GM12878 (cell line): ENCODE results near the gene ZBTB9. TPM values are rescaled to one million over a fixed set of nuclear protein-coding genes. Genes with fewer than 3 reads are reported as not detected.
"Not testable (repeated sequence)": the region's sequence is repeated elsewhere in the genome, so short reads cannot be mapped to it uniquely, and the experiment has no call there.

ENCODE experiments used
- ATAC-seq: fragments of 200-7000 bp; cut with Tn5 transposase; 3 replicates; pipeline ENCODE4 v1.9.1; 2020; ENCODE audit warnings: mild to moderate bottlenecking, moderate library complexity
- BruUV-seq: library from RNA; stranded (reverse); fragments of 400-500 nt; replicated peaks from 2 replicates; lab custom pipeline; 2021; lab: Mats Ljungman, UMichigan
- CTCF ChIA-PET: fragments of 300-600 bp; sonication (Branson Sonifier 250); formaldehyde crosslinking; extraction: SDS; loops from one replicate; lab custom pipeline; 2021; ENCODE audit warnings: inconsistent platforms; lab: Yijun Ruan, JAX
- POLR2A ChIA-PET: fragments of 350-600 bp; formaldehyde crosslinking; extraction: SDS; loops from one replicate; lab custom pipeline; 2021; ENCODE audit warnings: inconsistent platforms; lab: Charles Lee
- RAD21 ChIA-PET: fragments of 300-600 bp; sonication (Branson Sonifier 250); formaldehyde crosslinking; loops from one replicate; lab custom pipeline; 2023; ENCODE audit warnings: antibody characterized with exemption; ENCODE audit not compliant: unreplicated experiment; lab: Charles Lee
- SMC1A ChIA-PET: fragments of 300-600 bp; sonication (Branson Sonifier 250); formaldehyde crosslinking; loops from one replicate; lab custom pipeline; 2023; ENCODE audit not compliant: unreplicated experiment, uncharacterized antibody; lab: Charles Lee
- DNase-seq: peaks from one replicate; pipeline ENCODE4 v3.0.0-alpha.2; 2011; ENCODE audit warnings: low read depth, low spot score
- FAIRE-seq: peaks from 3 replicates; lab custom pipeline; 2011; peaks lifted over from hg19 to GRCh38; lab: Jason Lieb, UNC
- H2AFZ ChIP-seq: 2 replicates; pipeline ENCODE4 v1.6.0; 2011; ENCODE audit warnings: low read depth, low read length, control low read depth; ENCODE audit not compliant: control insufficient read depth
- H3K27ac ChIP-seq: 2 replicates; pipeline ENCODE4 v1.5.1; 2011; ENCODE audit warnings: control low read depth; ENCODE audit not compliant: control insufficient read depth, insufficient read depth
- H3K27me3 ChIP-seq, 2 experiments: replicated peaks in 1 of 2; 2 replicates each; pipeline versions ENCODE4 v1.6.0 to v1.6.1; 2011; ENCODE audit warnings: low read length in 1 of 2; ENCODE audit not compliant: control insufficient read depth in 2 of 2, insufficient read depth in 2 of 2
- H3K36me3 ChIP-seq, 2 experiments: 2 replicates each; pipeline ENCODE4 v1.5.1; 2011; ENCODE audit warnings: low read length in 1 of 2; ENCODE audit not compliant: control insufficient read depth in 2 of 2, insufficient read depth in 2 of 2
- H3K4me1 ChIP-seq: 2 replicates; pipeline ENCODE4 v1.6.1; 2011; ENCODE audit warnings: mild to moderate bottlenecking, low read length, moderate library complexity, mixed read lengths; ENCODE audit not compliant: control insufficient read depth, insufficient read depth
- H3K4me2 ChIP-seq: 2 replicates; pipeline ENCODE4 v1.6.0; 2011; ENCODE audit warnings: control low read depth; ENCODE audit not compliant: control insufficient read depth, insufficient read depth
- H3K4me3 ChIP-seq: fragments of 200-600 bp; sonication (generic); 2 replicates; pipeline ENCODE4 v1.5.1; 2016
- H3K79me2 ChIP-seq: 2 replicates; pipeline ENCODE4 v1.6.0; 2011; ENCODE audit warnings: low read length; ENCODE audit not compliant: control insufficient read depth, insufficient read depth
- H3K9ac ChIP-seq: 2 replicates; pipeline ENCODE4 v1.8.0; 2011; ENCODE audit warnings: low read length, control low read depth, mixed read lengths; ENCODE audit not compliant: control insufficient read depth, insufficient read depth
- H3K9me3 ChIP-seq: replicated peaks from 3 replicates; pipeline ENCODE4 v1.5.1; 2011; ENCODE audit warnings: mild to moderate bottlenecking, low read length; ENCODE audit not compliant: control insufficient read depth, insufficient read depth
- H4K20me1 ChIP-seq: 2 replicates; pipeline ENCODE4 v1.6.0; 2011; ENCODE audit not compliant: control insufficient read depth, insufficient read depth
- CTCF ChIP-seq, 3 experiments: IDR thresholded peaks in 2 of 3; conservative IDR thresholded peaks in 1 of 3; 2 replicates each; pipeline ENCODE4 v1.5.1; 2011; ENCODE audit warnings: low read depth in 3 of 3, low read length in 3 of 3, mild to moderate bottlenecking in 3 of 3, control low read depth in 2 of 3, moderate library complexity in 2 of 3, inconsistent platforms in 1 of 3, mixed read lengths in 1 of 3; ENCODE audit not compliant: control insufficient read depth in 2 of 3, insufficient read depth in 1 of 3; ENCODE audit errors: extremely low read depth in 1 of 3
- CUX1 ChIP-seq: IDR thresholded peaks from 2 replicates; pipeline ENCODE4 v1.6.1; 2012; ENCODE audit warnings: improper control_type of control experiment, low read depth, low read length; ENCODE audit not compliant: insufficient replicate concordance
- GABPA ChIP-seq: IDR thresholded peaks from 2 replicates; pipeline ENCODE4 v1.6.1; 2014; ENCODE audit warnings: antibody characterized with exemption, low read depth, mild to moderate bottlenecking, inconsistent platforms
- ZSCAN29 ChIP-seq: fragments of 450-650 bp; IDR thresholded peaks from 2 replicates; pipeline ENCODE4 v1.6.1; 2017; ENCODE audit warnings: mild to moderate bottlenecking, moderate library complexity
- WGBS: methylation state at CpG from one replicate; pipeline ENCODE4 v1.1.6; 2016; ENCODE audit warnings: low lambda C conversion rate; ENCODE audit not compliant: insufficient replicate concordance, insufficient coverage; ENCODE audit errors: missing lambda C conversion rate; 5-methylcytosine and 5-hydroxymethylcytosine counted together
- in situ Hi-C: fragments of 300-500 bp; cut with MboI; formaldehyde crosslinking; loops from 9 replicates; pipeline ENCODE4 v1.14.3; 2018; ENCODE audit warnings: mixed read lengths
- intact Hi-C: fragments of 100-400 bp; cut with micrococcal nuclease; formaldehyde crosslinking; loops from one replicate; pipeline ENCODE4 v1.14.2; 2022; ENCODE audit not compliant: unreplicated experiment
- polyA plus RNA-seq, 11 experiments: library from polyadenylated mRNA; depleted of rRNA in 4 of 11; unstranded in 6 of 11; stranded (reverse) in 5 of 11; fragments of >200 nt; fragmentation: Nextera tagmentation in 4 of 11; fragmentation: Illumina TruSeq in 1 of 11; extraction: Ambion mirVana in 4 of 11; extraction: Trizol in 1 of 11; gene quantifications; 1 replicate in 1 of 11; 2 replicates in 10 of 11; pipeline versions ENCODE4 v1.2.1 to v1.2.3, GENCODE V29; 2011 to 2016; ENCODE audit warnings: inconsistent platforms in 2 of 11, missing spikeins in 2 of 11, low read depth in 1 of 11
- total RNA-seq, 4 experiments: library from RNA; depleted of rRNA in 3 of 4; stranded (reverse); fragments of >200 nt in 3 of 4; fragmentation: Illumina TruSeq in 1 of 4; extraction: Trizol in 1 of 4; gene quantifications; 2 replicates each; pipeline versions ENCODE4 v1.2.1 to v1.2.3, GENCODE V29; 2013 to 2021

Gene ZBTB9
- total and polyA plus RNA-seq, 10 of the 15 experiments (the other 5 are each of a cell fraction or from before 2014, with no cell fraction given) = 1.5 to 12.7 (median 6.9) TPM

GRCh38 chr6:33477864-33478263, 23.5 kb downstream of the ZBTB9 start (continued):
- no peak for TF ChIP-seq CUX1

DNA sequence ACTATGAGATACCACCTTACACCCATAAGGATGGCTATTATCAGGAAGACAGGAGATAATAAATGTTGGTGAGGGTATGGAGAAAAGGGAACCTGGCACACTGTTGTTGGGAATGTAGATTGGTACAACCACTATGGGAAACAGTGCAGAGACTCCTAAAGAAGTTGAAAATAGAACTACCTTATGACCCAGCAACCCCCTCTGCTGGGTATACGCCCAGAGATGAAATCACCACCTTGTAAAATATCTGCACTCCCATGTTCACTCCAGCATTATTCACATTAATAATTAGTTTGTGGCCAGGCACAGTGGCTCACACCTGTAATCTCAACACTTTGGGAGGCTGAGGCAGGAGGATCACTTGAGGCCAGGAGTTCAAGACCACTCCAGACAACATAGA, 26.8 kb downstream of the ZBTB9 start:
- ChIA-PET SMC1A (no interaction called here), CTCF (interaction anchor here (0.6 kb wide), 1 partner anchor 9 kb away, joined by 3 read pairs; no protein-coding TSS in a partner anchor), RAD21 (no interaction called here), POLR2A (no interaction called here)
- 30% methylated on average over 1 of the region's 1 CpG for WGBS
- Histone ChIP-seq H3K79me2 (no peaks in the 10 kb centered on the region), H3K36me3 (no peaks in the 10 kb centered on the region), H3K27me3 (no peaks in the 10 kb centered on the region; a peak in 1 of 4 replicates), H3K4me1 (no peaks in the 10 kb centered on the region), H4K20me1 (no peaks in the 10 kb centered on the region), H3K4me2 (no peak overlapping the region), H3K9ac (no peak overlapping the region), H3K9me3 (no peaks in the 10 kb centered on the region), H3K27ac (no peak overlapping the region), H2AFZ (no peak overlapping the region), H3K4me3 (no peak overlapping the region)
- BruUV-seq = no TSS peak
- no peak for ATAC-seq
- in situ Hi-C loops = no loop called here
- TF ChIP-seq CTCF (IDR thresholded peaks at IDR 0.05 in 2 of 3, conservative IDR thresholded peaks at IDR 0.05 in 1 of 3; ENCODE audit: control insufficient read depth in 2 of 3, extremely low read depth in 1 of 3, insufficient read depth in 1 of 3, low read depth in 3 of 3, low read length in 3 of 3) = peak in 1 of 3 experiments; percentile 10; a peak in 1 of 6 replicates
- no peak for TF ChIP-seq ZSCAN29
- TF ChIP-seq GABPA = no peak
- intact Hi-C loops = no loop called here
- FAIRE-seq = no peak
- DNase-seq = no peak

DNA sequence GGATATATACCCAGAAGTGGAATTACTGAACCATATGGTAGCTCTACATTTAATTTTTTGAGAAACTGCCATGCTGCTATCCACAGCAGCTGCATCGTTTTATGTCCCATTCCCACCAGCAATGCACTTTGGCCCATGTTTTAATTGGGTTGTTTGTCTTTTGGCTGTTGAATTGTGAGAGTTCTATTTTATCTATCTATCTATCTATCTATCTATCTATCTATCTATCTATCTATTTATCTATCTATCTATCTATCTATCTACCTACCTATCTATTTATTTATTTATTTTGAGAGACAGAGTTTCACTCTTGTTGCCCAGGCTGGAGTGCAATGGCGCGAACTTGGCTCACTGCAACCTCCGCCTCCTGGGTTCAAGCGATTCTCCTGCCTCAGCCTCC, 28.2 kb downstream of the ZBTB9 start:
- FAIRE-seq, H3K79me2 ChIP-seq, H3K36me3 ChIP-seq, H3K4me2 ChIP-seq, CTCF ChIA-PET, H3K9me3 ChIP-seq, intact Hi-C loops, H2AFZ ChIP-seq, in situ Hi-C loops, H3K4me1 ChIP-seq, H3K4me3 ChIP-seq, H3K9ac ChIP-seq, H4K20me1 ChIP-seq, H3K27ac ChIP-seq, ATAC-seq, RAD21 ChIA-PET, POLR2A ChIA-PET, DNase-seq, H3K27me3 ChIP-seq, BruUV-seq: not testable (repeated sequence)
- SMC1A ChIA-PET = interaction anchor here (1.0 kb wide), 1 partner anchor 9 kb away, joined by 3 read pairs; no protein-coding TSS in a partner anchor
- WGBS = 81% methylated on average over 5 of the region's 5 CpGs
